Keratinocyte (primary cell): ENCODE data around the gene DGKI. TPM values are rescaled to one million over a fixed set of nuclear protein-coding genes. Genes with fewer than 3 reads are reported as not detected.
A peak's percentile ranks its signal among the peaks of the same experiment; 100 is the strongest.

Experiments
- DNase-seq: peaks from one replicate; pipeline ENCODE4 v3.0.0-alpha.2; 2011; ENCODE audit warnings: low read depth, missing footprints, low spot score
- FAIRE-seq: peaks from 2 replicates; lab custom pipeline; 2011; peaks lifted over from hg19 to GRCh38; lab: Jason Lieb, UNC
- H2AFZ ChIP-seq: 2 replicates; pipeline ENCODE4 v1.6.0; 2012; ENCODE audit warnings: low read length, control low read depth, inconsistent platforms; ENCODE audit not compliant: control insufficient read depth
- H3K27ac ChIP-seq: 2 replicates; pipeline ENCODE4 v1.5.1; 2011; ENCODE audit warnings: low read length; ENCODE audit not compliant: control insufficient read depth, insufficient read depth
- H3K27me3 ChIP-seq: 3 replicates; pipeline ENCODE4 v1.6.0; 2011; ENCODE audit warnings: low read length; ENCODE audit not compliant: control insufficient read depth, insufficient read depth; ENCODE audit errors: extremely low read depth
- H3K36me3 ChIP-seq, 2 experiments: 2 replicates in 1 of 2; 3 replicates in 1 of 2; pipeline ENCODE4 v1.5.1; 2011; ENCODE audit warnings: low read length in 2 of 2, mild to moderate bottlenecking in 1 of 2; ENCODE audit not compliant: control insufficient read depth in 2 of 2, insufficient read depth in 2 of 2; ENCODE audit errors: extremely low read depth in 1 of 2
- H3K4me1 ChIP-seq: 3 replicates; pipeline ENCODE4 v1.5.1; 2011; ENCODE audit warnings: low read length; ENCODE audit not compliant: control insufficient read depth, insufficient read depth; ENCODE audit errors: extremely low read depth
- H3K4me2 ChIP-seq: 3 replicates; pipeline ENCODE4 v1.6.0; 2011; ENCODE audit warnings: low read depth, low read length; ENCODE audit not compliant: control insufficient read depth, insufficient read depth; ENCODE audit errors: extremely low read depth
- H3K4me3 ChIP-seq, 3 experiments: fragments of 200-600 bp in 1 of 3; sonication (generic) in 1 of 3; 2 replicates in 2 of 3; 3 replicates in 1 of 3; pipeline ENCODE4 v1.5.1; 2011 to 2016; ENCODE audit warnings: low read length in 3 of 3, mild to moderate bottlenecking in 3 of 3, control low read depth in 2 of 3, inconsistent platforms in 1 of 3, low read depth in 1 of 3, mixed read lengths in 1 of 3, mixed run types in 1 of 3, moderate library complexity in 1 of 3; ENCODE audit not compliant: control insufficient read depth in 2 of 3, insufficient read depth in 2 of 3; ENCODE audit errors: extremely low read depth in 1 of 3
- H3K79me2 ChIP-seq: 2 replicates; pipeline ENCODE4 v1.6.0; 2012; ENCODE audit warnings: low read length; ENCODE audit not compliant: control insufficient read depth, insufficient read depth
- H3K9ac ChIP-seq: 3 replicates; pipeline ENCODE4 v1.6.0; 2011; ENCODE audit warnings: low read length; ENCODE audit not compliant: control insufficient read depth, insufficient read depth; ENCODE audit errors: extremely low read depth
- H3K9me1 ChIP-seq: 3 replicates; pipeline ENCODE4 v1.6.0; 2011; ENCODE audit warnings: low read length; ENCODE audit not compliant: control insufficient read depth, insufficient read depth; ENCODE audit errors: extremely low read depth
- H3K9me3 ChIP-seq: 2 replicates; pipeline ENCODE4 v1.5.1; 2012; ENCODE audit warnings: low read depth, low read length; ENCODE audit not compliant: control insufficient read depth
- H4K20me1 ChIP-seq: 3 replicates; pipeline ENCODE4 v1.6.0; 2011; ENCODE audit warnings: low read length; ENCODE audit not compliant: control insufficient read depth, insufficient read depth; ENCODE audit errors: extremely low read depth
- EZH2 ChIP-seq: IDR thresholded peaks from one replicate; pipeline ENCODE4 v1.6.1; 2012; ENCODE audit warnings: inconsistent platforms, mild to moderate bottlenecking, low read length, moderate library complexity
- dilution Hi-C: fragments of 300-500 bp; cut with MboI; formaldehyde crosslinking; loops from one replicate; pipeline ENCODE4 v1.7.0; 2020; ENCODE audit warnings: low sequenced_read_pairs; ENCODE audit not compliant: extremely low pct_ligation_motif_present
- polyA plus RNA-seq, 5 experiments: library from polyadenylated mRNA; depleted of rRNA in 3 of 5; stranded (reverse) in 3 of 5; stranded (forward) in 1 of 5; unstranded in 1 of 5; fragments of >200 nt; gene quantifications; 1 replicate in 1 of 5; 2 replicates in 3 of 5; 3 replicates in 1 of 5; pipeline versions ENCODE4 v1.2.1 to v1.2.3, GENCODE V29; 2011 to 2012; ENCODE audit warnings: missing spikeins in 2 of 5, low read depth in 1 of 5, low replicate concordance in 1 of 5
- TF ChIP-seq, protein P1 (sequence below), 3 experiments: IDR thresholded peaks in 1 of 3; conservative IDR thresholded peaks in 1 of 3; optimal IDR thresholded peaks in 1 of 3; 2 replicates in 2 of 3; 3 replicates in 1 of 3; pipeline versions ENCODE3 to v1.5.1; 2011; ENCODE audit warnings: low read length in 3 of 3, mild to moderate bottlenecking in 3 of 3, moderate library complexity in 2 of 3, control low read depth in 1 of 3, inconsistent platforms in 1 of 3; ENCODE audit not compliant: insufficient read depth in 2 of 3; ENCODE audit errors: extremely low read depth in 1 of 3

The DGKI gene
- polyA plus RNA-seq, 1 donor (not counting 4 experiments of a cell fraction or from before 2014, with no cell fraction given), result 0.14 TPM

GRCh38 chr7:137818036-137818435 is 28.7 kb downstream of the DGKI start:
- no peak overlapping the region for H3K9ac ChIP-seq
- H3K4me2 ChIP-seq, result no peak overlapping the region
- DNase-seq (no peak), FAIRE-seq (no peak)
- TF ChIP-seq, protein P1, sequence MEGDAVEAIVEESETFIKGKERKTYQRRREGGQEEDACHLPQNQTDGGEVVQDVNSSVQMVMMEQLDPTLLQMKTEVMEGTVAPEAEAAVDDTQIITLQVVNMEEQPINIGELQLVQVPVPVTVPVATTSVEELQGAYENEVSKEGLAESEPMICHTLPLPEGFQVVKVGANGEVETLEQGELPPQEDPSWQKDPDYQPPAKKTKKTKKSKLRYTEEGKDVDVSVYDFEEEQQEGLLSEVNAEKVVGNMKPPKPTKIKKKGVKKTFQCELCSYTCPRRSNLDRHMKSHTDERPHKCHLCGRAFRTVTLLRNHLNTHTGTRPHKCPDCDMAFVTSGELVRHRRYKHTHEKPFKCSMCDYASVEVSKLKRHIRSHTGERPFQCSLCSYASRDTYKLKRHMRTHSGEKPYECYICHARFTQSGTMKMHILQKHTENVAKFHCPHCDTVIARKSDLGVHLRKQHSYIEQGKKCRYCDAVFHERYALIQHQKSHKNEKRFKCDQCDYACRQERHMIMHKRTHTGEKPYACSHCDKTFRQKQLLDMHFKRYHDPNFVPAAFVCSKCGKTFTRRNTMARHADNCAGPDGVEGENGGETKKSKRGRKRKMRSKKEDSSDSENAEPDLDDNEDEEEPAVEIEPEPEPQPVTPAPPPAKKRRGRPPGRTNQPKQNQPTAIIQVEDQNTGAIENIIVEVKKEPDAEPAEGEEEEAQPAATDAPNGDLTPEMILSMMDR (optimal IDR thresholded peaks at IDR 0.05 in 1 of 3, IDR thresholded peaks at IDR 0.05 in 1 of 3, conservative IDR thresholded peaks at IDR 0.05 in 1 of 3; ENCODE audit: extremely low read depth in 1 of 3, insufficient read depth in 2 of 3, low read length in 3 of 3), result no peak
- no peak for TF ChIP-seq EZH2
- H2AFZ ChIP-seq, result no peak overlapping the region
- H3K36me3 ChIP-seq, result no peaks in the 10 kb centered on the region
- H3K9me3 ChIP-seq, result no peaks in the 10 kb centered on the region
- H3K4me3 ChIP-seq, result no peak overlapping the region
- H4K20me1 ChIP-seq, result no peaks in the 10 kb centered on the region
- H3K9me1 ChIP-seq, result no peaks in the 10 kb centered on the region
- no peaks in the 10 kb centered on the region for H3K79me2 ChIP-seq
- dilution Hi-C loops, result no loop called here
- no peak overlapping the region for H3K27ac ChIP-seq
- H3K27me3 ChIP-seq, result peaks cover 6% of the 10 kb centered on the region
- H3K4me1 ChIP-seq, result no peaks in the 10 kb centered on the region

DNA sequence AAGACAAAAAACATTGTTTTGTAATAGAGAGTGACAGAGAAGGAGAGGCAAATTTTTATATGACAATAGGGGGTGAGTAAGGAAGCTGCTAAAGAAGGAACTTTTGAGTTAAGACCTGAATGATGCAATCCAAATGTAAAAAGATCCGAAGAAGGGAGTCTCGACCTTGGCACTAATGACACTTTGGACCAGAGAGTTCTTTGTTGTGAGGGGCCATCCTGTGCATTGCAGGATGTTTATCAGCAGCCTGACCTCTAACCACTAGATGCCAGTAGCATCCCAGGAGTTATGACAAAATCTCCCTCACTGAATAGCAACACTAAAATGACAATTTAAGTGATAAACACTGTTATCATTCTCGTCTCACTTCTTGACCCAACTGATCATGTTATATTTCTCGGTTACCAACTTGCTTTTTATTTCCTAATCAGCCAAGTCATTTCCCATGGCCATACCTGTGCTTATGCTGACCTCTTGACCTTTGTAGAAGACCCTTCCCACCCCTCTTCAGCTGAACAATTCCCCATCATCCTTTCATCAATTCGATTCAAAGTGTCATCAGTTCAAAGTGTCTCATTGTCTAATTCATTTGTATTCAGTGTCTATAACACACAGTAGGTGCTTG is 30.0 kb downstream of the DGKI start:
- Histone ChIP-seq H3K27ac (no peak overlapping the region), H3K9me3 (no peaks in the 10 kb centered on the region), H3K4me1 (no peaks in the 10 kb centered on the region), H3K36me3 (no peaks in the 10 kb centered on the region), H3K79me2 (no peaks in the 10 kb centered on the region), H3K9me1 (no peaks in the 10 kb centered on the region), H3K4me3 (no peak overlapping the region), H3K4me2 (no peak overlapping the region), H3K9ac (no peak overlapping the region), H4K20me1 (no peaks in the 10 kb centered on the region), H2AFZ (no peak overlapping the region), H3K27me3 (peaks cover 6% of the 10 kb centered on the region)
- no peak for TF ChIP-seq EZH2
- TF ChIP-seq, protein P1 (optimal IDR thresholded peaks at IDR 0.05 in 1 of 3, IDR thresholded peaks at IDR 0.05 in 1 of 3, conservative IDR thresholded peaks at IDR 0.05 in 1 of 3; ENCODE audit: extremely low read depth in 1 of 3, insufficient read depth in 2 of 3, low read length in 3 of 3), result peak; percentile 3 to 39 (median 24)
- dilution Hi-C loops, result no loop called here
- no peak for DNase-seq
- no peak for FAIRE-seq
